Lower leg skin (tissue), 4 donors: ENCODE results near the gene ABCC1. TPM values are rescaled to one million over a fixed set of nuclear protein-coding genes. Genes with fewer than 3 reads are reported as not detected.

Experiments
- DNase-seq, 2 donors: peaks; one replicate each; pipeline ENCODE4 v3.0.0-alpha.2; 2019; ENCODE audit warnings: low spot score in 2 of 2
- H3K4me3 ChIP-seq: fragments of 200-600 bp; sonication (generic); 2 replicates; pipeline ENCODE4 v1.5.1; 2017; ENCODE audit warnings: mild to moderate bottlenecking, low read depth; ENCODE audit not compliant: poor library complexity, severe bottlenecking
- CTCF ChIP-seq, 3 donors: fragments of 450-650 bp; IDR thresholded peaks; one replicate each; pipeline ENCODE4 v1.5.1; 2016; ENCODE audit warnings: antibody characterized with exemption in 3 of 3, mild to moderate bottlenecking in 3 of 3, moderate library complexity in 2 of 3
- POLR2A ChIP-seq, 2 donors: fragments of 450-650 bp; IDR thresholded peaks; one replicate each; pipeline ENCODE4 v1.6.1; 2016 to 2017; ENCODE audit warnings: antibody characterized with exemption in 2 of 2, mild to moderate bottlenecking in 1 of 2, moderate library complexity in 1 of 2
- WGBS, 2 donors: methylation state at CpG; one replicate each; pipeline ENCODE4 v1.1.5; 2018; 5-methylcytosine and 5-hydroxymethylcytosine counted together
- intact Hi-C: fragments of 100-400 bp; cut with DNase I; formaldehyde crosslinking; loops from one replicate; pipeline ENCODE4 v1.15.0; 2023; ENCODE audit warnings: low total_unique reads
- total RNA-seq, 4 donors: library from RNA; depleted of rRNA; stranded (reverse); fragments of >200 nt; gene quantifications; one replicate each; pipeline ENCODE4 v1.1.0, GENCODE V29; 2016

Gene ABCC1
- total RNA-seq, 4 donors from 2014 or later = 16.4 to 25.3 (median 21.8) TPM

GRCh38 chr16:16082255-16082654 is 132.8 kb downstream of the ABCC1 start:
- H3K4me3 ChIP-seq = no peak overlapping the region
- no peak for DNase-seq
- WGBS, 2 donors = 95% methylated on average over 2 of the region's 2 CpGs
- intact Hi-C loops = no loop called here
- TF ChIP-seq CTCF (IDR thresholded peaks at IDR 0.05) (no peak), POLR2A (IDR thresholded peaks at IDR 0.05) (no peak)

- intact Hi-C loops = no loop called here
- no peak for TF ChIP-seq POLR2A (IDR thresholded peaks at IDR 0.05)
- no peak for TF ChIP-seq CTCF (IDR thresholded peaks at IDR 0.05)
- no peak for DNase-seq
- WGBS, 2 donors = 95 to 99% methylated on average over 10 of the region's 10 CpGs
- no peak overlapping the region for H3K4me3 ChIP-seq
Measured at GRCh38 chr16:16083421-16084156, 134.2 kb downstream of the ABCC1 start.

GRCh38 chr16:16084874-16085273 is 135.5 kb downstream of the ABCC1 start:
- DNase-seq = no peak
- intact Hi-C loops = no loop called here
- WGBS, 2 donors = 96 to 98% methylated on average over 3 of the region's 3 CpGs
- TF ChIP-seq CTCF (IDR thresholded peaks at IDR 0.05) (no peak), POLR2A (IDR thresholded peaks at IDR 0.05) (no peak)
- H3K4me3 ChIP-seq = no peak overlapping the region

GRCh38 chr16:16086653-16087446 is 137.4 kb downstream of the ABCC1 start:
- intact Hi-C loops = no loop called here
- DNase-seq = no peak
- WGBS, 2 donors = 93 to 94% methylated on average over 18 of the region's 18 CpGs
- TF ChIP-seq CTCF (IDR thresholded peaks at IDR 0.05) (no peak), POLR2A (IDR thresholded peaks at IDR 0.05) (no peak)
- H3K4me3 ChIP-seq = no peak overlapping the region

- 94 to 97% methylated on average over 17 to 19 of the region's 19 CpGs for WGBS, 2 donors
- intact Hi-C loops = no loop called here
- H3K4me3 ChIP-seq = no peak overlapping the region
Measured at GRCh38 chr16:16090238-16090637, 140.8 kb downstream of the ABCC1 start.

GRCh38 chr16:16092925-16093627 is 143.7 kb downstream of the ABCC1 start:
- H3K4me3 ChIP-seq = no peak overlapping the region
- TF ChIP-seq POLR2A (IDR thresholded peaks at IDR 0.05) = no peak
- TF ChIP-seq CTCF (IDR thresholded peaks at IDR 0.05) = no peak
- 70 to 71% methylated on average over 9 of the region's 9 CpGs for WGBS, 2 donors
- DNase-seq = no peak
- intact Hi-C loops = no loop called here

More at GRCh38 chr16:16090238-16090637, 140.8 kb downstream of the ABCC1 start:
- TF ChIP-seq POLR2A (IDR thresholded peaks at IDR 0.05) = no peak
- no peak for DNase-seq
